Fibroblast of lung (primary cell): ENCODE data around the gene LGR6.

Source experiments
- CTCF ChIP-seq, 2 donors: IDR thresholded peaks in 1 of 2; conservative IDR thresholded peaks in 1 of 2; 1 replicate in 1 of 2; 2 replicates in 1 of 2; pipeline ENCODE4 v1.5.1; 2011 to 2012; ENCODE audit warnings: low read length in 2 of 2, control low read depth in 1 of 2, inconsistent platforms in 1 of 2, low read depth in 1 of 2, mild to moderate bottlenecking in 1 of 2
- EZH2 ChIP-seq: IDR thresholded peaks from 2 replicates; pipeline ENCODE4 v1.5.1; 2012; ENCODE audit warnings: low read length, control low read depth, mild to moderate bottlenecking; ENCODE audit errors: missing control alignments

DNA sequence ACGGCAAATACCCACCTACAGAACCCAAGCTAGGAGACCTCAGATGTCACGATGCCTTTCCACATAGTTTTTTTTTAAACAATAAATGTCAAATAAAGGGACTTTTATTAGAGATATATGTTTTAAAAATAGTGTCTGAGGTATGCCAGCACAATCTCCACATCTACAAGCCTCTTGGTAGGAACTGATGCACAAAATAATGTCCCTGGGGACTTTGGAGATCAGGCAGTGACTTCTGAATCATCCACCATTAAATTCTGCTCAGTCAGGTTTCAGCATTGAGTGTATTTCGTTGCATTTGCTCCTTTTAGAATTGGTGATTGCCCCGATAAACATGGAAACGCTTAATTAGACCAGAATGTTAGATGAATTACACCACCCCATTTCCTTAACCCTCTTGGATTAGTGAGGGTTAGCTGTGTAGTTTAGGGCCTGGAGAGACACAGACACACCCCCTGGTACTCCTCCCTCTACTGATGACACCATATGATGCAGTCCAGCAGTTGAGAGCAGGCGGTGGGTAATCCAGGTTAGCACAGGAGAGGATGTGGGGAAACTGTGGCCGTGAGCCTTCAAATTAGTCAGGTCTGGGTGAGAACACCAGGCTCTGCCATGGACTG is 33.6 kb downstream of the LGR6 start:
- TF ChIP-seq CTCF (conservative IDR thresholded peaks at IDR 0.05 in 1 of 2, IDR thresholded peaks at IDR 0.05 in 1 of 2; ENCODE audit: low read depth in 1 of 2, low read length in 2 of 2), result no peak
- no peak for TF ChIP-seq EZH2
